ENCODE measurements around the gene FLVCR1.

DNA sequence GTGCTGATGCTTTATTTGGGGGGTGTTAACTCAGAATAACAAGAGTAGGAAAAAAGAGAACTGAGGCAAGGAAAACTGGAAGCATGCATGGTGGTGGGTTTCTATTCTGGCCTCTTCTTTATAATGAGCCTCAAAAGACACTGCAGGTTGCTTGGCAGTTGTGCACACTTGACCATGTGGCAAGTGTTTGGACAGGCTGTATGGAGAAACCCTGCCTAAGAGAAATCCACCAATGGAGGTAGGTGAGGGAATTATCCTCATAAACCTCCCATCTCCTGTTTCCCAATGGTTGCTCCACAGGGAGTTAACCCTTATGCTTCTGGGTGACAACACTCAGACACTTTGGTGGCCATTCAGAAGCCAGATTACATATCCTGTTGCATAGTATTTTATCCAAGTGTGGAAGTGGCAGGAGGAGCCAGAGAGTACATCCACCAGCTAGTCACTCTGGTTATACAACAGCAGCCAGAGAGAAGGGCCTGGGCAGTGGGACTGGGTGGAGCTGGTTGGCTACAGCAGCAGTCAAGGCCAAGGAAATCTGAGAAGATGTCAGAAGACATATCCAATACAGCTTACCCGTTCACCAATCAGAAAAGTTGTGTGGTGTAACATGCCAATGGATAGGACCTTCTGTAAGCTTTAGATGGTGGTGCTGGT is 75.9 kb downstream of the FLVCR1 start:
- TF ChIP-seq POLR2AphosphoS5 (IDR thresholded peaks at IDR 0.05) (no peak), POLR2A (IDR thresholded peaks at IDR 0.05) (no peak)
- TF ChIP-seq, protein P1, sequence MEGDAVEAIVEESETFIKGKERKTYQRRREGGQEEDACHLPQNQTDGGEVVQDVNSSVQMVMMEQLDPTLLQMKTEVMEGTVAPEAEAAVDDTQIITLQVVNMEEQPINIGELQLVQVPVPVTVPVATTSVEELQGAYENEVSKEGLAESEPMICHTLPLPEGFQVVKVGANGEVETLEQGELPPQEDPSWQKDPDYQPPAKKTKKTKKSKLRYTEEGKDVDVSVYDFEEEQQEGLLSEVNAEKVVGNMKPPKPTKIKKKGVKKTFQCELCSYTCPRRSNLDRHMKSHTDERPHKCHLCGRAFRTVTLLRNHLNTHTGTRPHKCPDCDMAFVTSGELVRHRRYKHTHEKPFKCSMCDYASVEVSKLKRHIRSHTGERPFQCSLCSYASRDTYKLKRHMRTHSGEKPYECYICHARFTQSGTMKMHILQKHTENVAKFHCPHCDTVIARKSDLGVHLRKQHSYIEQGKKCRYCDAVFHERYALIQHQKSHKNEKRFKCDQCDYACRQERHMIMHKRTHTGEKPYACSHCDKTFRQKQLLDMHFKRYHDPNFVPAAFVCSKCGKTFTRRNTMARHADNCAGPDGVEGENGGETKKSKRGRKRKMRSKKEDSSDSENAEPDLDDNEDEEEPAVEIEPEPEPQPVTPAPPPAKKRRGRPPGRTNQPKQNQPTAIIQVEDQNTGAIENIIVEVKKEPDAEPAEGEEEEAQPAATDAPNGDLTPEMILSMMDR (IDR thresholded peaks at IDR 0.05) = no peak

All from upper lobe of left lung (tissue), 4 donors.